C4-2B (cell line): ENCODE data around the gene ZNF385B.
"Not testable (repeated sequence)": the region's sequence is repeated elsewhere in the genome, so short reads cannot be mapped to it uniquely, and the experiment has no call there.

Experiments
- H3K27ac ChIP-seq: fragments of 450-650 bp; 2 replicates; pipeline ENCODE4 v1.5.1; 2017
- CTCF ChIP-seq: fragments of 450-650 bp; conservative IDR thresholded peaks from 2 replicates; pipeline ENCODE4 v1.5.1; 2017; ENCODE audit warnings: mild to moderate bottlenecking
- ZFX ChIP-seq: fragments of 450-650 bp; IDR thresholded peaks from 2 replicates; pipeline ENCODE4 v1.6.1; 2017

ZNF385B gene

GRCh38 chr2:179790235-179791217 lies 70.9 kb downstream of the ZNF385B start:
- TF ChIP-seq ZFX, result no peak
- no peak for TF ChIP-seq CTCF
- H3K27ac ChIP-seq, result no peak overlapping the region

- TF ChIP-seq ZFX (no peak), CTCF (no peak)
- no peak overlapping the region for H3K27ac ChIP-seq
Observed at GRCh38 chr2:179788104-179788503, 73.3 kb downstream of the ZNF385B start.

- H3K27ac ChIP-seq, result no peak overlapping the region
- no peak for TF ChIP-seq ZFX
- no peak for TF ChIP-seq CTCF
Observed at GRCh38 chr2:179787601-179788000, 73.8 kb downstream of the ZNF385B start.

- H3K27ac ChIP-seq, result no peak overlapping the region
- TF ChIP-seq CTCF (no peak), ZFX (no peak)
Observed at GRCh38 chr2:179785902-179786301, 75.5 kb downstream of the ZNF385B start.

GRCh38 chr2:179782346-179782745 lies 79.1 kb downstream of the ZNF385B start:
- H3K27ac ChIP-seq, result not testable (repeated sequence)

GRCh38 chr2:179773986-179774385 lies 87.4 kb downstream of the ZNF385B start:
- no peak overlapping the region for H3K27ac ChIP-seq
- no peak for TF ChIP-seq ZFX
- TF ChIP-seq CTCF, result no peak

GRCh38 chr2:179772346-179772745 lies 89.1 kb downstream of the ZNF385B start:
- TF ChIP-seq CTCF (no peak), ZFX (no peak)

GRCh38 chr2:179771791-179772190 lies 89.6 kb downstream of the ZNF385B start:
- TF ChIP-seq CTCF (no peak), ZFX (no peak)
- H3K27ac ChIP-seq, result no peak overlapping the region

More at GRCh38 chr2:179772346-179772745, 89.1 kb downstream of the ZNF385B start:
- H3K27ac ChIP-seq, result no peak overlapping the region
